SH-SY5Y (cell line): ENCODE measurements around the gene EMX1.

Experiments
- GATA2 ChIP-seq: IDR thresholded peaks from 2 replicates; pipeline ENCODE4 v1.6.1; 2011; ENCODE audit warnings: mild to moderate bottlenecking, low read depth, low read length
- GATA3 ChIP-seq: IDR thresholded peaks from 2 replicates; pipeline ENCODE4 v1.6.1; 2011; ENCODE audit warnings: low read depth, mild to moderate bottlenecking, low read length, moderate library complexity

The EMX1 gene

DNA sequence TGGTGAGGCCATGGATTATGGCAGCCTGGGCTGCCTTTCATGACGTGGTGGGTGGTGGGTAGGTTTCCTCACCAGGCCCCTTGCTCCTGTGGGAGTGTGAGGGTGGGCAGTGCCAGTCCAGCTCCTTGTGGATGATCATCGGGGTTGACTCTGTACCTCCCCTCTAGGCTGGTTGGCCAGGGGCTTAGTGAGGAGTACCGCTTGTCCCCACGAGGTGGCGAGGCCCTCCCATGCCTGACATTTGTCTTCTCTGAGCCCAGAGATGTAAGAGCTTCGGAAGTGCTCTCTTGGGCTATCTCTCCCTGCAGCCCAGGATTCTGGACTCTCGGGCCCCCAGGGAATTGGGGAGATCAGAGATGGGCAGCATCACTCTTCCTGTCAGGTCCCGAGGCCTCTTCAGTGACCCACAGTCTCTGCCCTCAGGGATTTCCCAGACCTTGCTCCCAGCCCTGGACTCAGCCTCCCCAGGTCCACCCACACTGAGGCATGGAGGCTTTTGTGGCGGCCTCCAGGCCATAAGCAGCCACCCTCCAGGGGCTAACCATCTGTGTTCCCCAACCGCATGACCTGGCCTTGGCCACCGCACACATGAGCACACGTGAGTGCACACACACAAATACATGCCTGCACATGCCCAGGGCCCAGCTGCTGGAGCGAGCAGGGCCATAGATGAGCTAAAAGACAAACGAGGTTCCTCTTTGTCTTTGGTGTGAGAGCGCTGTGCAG, 23.6 kb upstream of the EMX1 start:
- TF ChIP-seq GATA2, result no peak
- TF ChIP-seq GATA3, result no peak

DNA sequence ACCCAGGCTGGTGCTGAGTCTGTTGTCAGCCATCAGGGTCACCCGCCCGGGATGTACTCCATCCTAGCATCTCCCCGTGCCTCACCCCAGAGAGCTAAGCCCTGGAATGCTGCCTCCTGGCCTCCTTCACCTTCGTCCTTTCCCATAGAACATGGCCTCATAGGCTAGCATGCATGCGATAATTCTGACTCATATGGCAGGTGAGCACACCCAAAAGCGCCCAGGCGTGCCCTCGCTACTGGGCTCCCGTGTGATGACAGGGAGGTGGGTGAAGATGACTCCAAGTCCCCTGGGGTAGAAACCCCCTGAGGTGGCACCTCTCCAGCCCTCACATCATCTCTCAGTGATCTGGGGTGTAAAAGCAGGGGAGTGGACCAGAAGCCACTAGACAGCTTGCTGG, 22.8 kb upstream of the EMX1 start:
- TF ChIP-seq GATA3 (no peak), GATA2 (no peak)

DNA sequence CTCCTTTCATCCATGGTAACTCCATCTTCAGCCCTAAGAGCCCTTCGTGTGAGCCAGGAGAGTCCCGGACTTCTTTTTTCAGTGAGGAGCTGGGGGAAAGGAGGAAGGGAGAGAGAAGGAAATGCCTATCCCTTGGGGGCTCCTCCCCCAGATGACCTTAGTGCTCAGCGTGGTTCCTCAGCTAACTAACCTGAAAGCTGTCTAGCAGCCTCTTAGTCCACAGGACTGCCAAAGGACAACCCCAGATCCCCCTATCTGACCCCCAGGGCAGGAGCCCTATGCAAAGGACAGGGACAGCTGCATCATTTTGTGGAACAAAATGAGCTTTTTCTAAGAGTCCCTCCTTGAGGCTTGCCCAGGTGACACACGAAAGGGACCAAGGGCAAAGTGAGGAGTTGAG, 22.2 kb upstream of the EMX1 start:
- TF ChIP-seq GATA2, result no peak
- no peak for TF ChIP-seq GATA3

DNA sequence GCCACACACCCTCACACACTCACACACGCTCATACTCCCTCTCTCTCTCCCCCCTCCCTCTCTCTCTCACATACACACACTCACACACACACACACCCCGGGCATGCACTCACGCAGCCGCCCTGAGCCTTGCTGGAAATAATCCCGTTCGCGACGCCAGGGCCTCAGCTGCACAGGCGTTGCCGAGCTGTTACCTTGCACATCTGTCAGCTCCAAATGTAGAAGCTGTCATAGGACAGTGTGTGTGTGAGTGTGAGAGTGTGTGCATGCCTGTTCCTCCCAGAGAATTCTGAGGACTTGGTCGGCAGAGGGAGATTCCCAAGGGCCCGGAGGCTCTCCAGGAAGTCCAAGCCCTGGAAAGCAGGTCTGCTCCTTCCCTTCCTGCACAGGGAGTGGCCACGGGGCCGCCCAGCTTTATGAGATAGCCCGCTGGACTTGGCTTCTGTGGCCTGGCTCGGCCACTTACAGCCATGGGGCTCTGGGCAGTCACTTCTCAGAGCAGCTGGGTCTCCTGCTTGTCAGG, 21.5 kb upstream of the EMX1 start:
- TF ChIP-seq GATA2 (no peak), GATA3 (no peak)

DNA sequence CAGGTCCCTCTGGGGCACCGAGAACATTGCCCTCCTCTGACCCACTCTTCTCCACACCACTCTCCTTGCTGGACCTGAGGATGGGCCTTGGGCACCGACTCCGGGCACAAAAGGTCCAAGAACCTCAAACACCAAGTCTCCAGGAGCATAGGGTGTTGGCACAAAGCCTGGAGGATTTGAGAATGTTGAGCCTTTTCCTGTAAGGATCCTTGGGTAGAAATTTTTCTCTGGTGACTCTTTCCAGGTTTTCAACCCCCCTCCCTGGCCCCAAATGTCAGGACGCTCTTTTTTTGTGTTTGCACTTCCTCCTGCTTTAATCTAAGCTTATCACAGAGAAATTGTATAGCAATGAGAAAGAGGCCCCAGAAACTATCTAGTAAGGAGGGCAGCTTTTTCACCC, 20.9 kb upstream of the EMX1 start:
- no peak for TF ChIP-seq GATA2
- no peak for TF ChIP-seq GATA3

DNA sequence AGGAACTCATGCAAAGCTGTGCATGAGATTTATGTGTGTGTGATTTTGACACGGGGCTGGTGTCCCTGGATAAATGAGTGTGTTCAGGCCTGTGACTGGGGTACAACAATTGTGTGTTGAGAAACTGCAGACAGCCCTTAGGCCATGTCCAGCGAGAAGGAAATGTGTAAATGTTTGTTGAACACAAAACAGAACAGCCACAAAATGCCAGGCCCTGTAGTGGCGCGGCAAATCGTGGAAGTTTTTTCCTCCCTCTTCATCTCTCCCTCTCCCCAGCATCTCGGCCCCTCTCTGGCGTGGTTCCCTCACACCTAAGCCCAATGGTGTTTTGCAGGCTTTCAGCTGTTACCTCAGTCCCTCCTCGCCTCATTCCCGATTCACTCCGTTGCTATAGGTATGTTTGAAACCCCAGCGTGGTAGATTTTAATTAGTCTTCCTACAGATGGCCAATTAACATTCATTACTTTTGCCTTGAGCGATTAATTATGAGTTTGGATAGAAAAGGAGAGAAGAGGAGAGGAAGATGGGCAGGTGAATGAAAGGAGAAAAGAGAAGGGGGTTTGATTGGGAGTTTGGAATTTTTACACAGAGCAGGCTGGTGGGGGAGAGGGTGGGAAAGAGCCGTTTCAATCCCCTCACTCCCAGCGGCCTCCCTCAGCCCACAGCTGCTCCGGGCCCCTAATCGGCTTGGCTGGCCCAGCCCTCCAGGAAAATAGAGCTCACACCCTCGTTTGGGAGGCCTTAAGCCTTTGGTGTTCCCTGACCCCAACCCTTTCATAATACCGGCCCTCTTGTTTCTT, 19.3 kb upstream of the EMX1 start:
- no peak for TF ChIP-seq GATA3
- no peak for TF ChIP-seq GATA2

DNA sequence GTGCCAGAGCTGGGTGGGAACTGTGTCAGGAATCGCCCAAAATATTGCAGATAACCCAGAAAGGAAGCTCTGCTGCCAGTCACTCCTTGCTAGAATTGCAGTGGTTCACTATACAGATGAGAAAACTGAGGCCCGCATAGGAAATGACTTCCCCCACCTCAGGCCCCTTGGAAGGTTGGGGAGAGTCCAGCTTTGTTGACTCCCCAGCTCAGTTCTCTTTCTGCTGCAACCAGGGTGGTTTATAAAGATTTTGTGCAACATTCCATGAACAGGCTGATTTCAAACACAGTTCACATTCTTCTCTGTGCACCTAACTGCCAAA, 18.8 kb upstream of the EMX1 start:
- no peak for TF ChIP-seq GATA3

DNA sequence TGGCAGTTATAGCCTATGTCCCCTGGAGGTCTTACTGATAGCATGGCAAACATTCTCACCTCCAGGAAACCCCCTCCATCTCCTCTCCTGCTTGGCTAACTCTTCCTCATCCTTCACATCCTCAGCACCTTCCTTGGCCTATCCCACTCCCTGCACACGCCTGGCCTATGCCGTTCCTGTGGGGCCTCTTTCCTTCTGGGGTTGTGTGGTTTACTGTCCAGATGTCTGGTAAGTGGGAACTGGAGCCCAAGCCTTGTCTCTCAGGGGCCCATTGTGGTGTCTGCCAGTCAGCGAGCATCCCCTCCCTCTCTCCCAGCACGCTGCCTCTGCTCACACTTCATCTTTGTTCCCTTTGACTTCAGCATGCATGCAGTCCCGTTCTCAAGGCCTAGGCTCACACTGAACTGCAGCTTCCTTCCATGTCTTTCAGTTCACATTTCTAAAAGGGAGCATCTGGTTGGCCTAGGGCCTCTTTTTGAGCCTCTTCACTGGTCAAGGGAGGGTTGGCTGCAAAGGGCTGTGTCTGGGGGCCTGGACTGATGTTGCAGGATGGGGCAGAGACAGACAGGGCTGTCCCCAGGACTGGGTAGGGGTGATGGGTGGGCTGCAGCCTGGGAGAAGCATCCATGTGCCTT, 17.0 kb upstream of the EMX1 start:
- no peak for TF ChIP-seq GATA2
- TF ChIP-seq GATA3, result no peak

DNA sequence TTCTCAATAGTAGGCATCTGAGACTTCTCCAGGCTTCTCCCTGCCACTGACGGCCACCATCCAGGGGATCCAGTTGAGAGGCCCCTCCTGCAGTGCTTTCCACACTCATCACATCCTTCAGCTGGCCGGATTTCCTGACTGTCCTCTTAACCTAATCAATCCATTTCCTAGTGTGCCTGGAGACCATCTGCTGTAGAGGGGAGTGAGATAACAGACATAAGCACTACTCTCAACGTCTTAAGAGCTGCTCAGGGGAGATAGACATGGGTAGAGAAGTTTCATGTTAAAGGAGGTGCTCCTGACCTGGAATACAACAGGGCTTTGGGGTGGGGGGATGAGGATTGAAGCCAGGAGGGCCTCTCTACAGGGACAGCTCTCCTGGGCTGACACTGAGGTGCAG, 15.9 kb upstream of the EMX1 start:
- no peak for TF ChIP-seq GATA2
- TF ChIP-seq GATA3, result no peak

DNA sequence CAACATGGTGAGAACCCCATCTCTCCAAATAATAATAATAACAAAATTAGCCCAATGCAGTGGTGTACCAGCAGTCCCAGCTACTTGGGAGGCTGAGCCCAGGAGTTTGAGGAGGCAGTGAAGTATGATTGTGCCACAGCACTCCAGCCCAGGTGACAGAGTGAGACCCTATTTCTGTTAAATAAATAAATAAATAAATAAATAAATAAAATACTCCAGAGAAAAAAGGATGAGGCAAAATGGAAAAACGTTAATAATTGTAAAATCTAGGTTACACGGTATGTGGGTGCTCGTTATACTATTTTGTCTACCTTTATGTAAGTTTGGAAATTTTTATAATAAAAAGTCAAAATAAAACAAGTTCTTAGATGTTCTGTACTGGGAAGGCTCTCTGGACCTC, 8.6 kb upstream of the EMX1 start:
- TF ChIP-seq GATA2 (no peak), GATA3 (no peak)

DNA sequence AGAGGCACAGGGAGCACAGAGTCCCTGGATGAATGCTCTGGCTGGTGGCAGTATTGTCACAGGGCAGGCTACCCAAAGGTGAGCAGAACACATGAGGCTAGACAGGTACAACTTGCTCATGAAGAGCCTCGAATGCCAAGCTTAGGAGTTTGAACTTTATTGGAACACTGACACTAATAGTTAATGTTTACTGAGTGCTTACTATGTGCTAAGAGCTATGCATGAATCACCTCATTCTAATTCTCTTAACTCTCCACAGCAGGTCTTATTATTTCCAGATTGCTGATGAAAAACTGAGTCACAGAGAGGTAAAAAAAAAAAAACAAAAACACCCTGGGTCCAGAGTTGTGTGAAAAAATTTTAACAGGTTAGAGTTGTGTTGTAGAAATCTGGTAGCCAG, 6.1 kb upstream of the EMX1 start:
- TF ChIP-seq GATA3 (no peak), GATA2 (no peak)

DNA sequence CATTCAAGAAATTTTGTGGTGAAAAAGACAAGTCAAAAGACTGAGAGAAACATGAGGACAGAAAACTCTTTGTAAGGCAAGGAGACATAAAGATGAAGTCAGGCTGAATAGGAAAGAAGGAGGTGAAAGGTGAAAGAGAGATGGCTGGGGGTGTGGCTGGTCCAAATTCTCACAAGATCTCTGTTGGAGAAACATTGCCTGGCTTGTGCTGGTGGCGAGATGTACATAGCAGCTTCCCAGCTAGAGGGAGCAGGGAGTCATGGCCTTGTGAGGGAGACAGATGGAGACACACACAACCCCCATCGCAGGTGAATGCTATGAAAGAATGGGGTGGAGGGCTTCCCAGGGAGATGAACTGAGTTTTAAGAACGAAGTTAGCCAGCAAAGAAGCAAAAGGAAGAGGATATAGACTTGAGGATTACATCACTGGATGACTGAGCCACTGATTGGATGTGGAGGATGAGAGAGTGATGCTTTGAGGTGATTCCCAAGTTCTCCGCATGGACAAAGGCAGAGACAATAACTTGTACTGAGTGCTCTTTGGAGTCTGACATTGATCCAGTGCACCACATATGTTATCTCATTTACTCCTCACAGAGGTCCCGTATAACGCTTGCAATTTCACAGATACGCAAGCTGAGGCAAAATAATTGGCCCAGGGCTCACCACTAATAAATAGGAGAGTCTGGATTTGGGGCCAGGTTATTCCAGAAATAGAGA, 3.7 kb upstream of the EMX1 start:
- no peak for TF ChIP-seq GATA2
- no peak for TF ChIP-seq GATA3

DNA sequence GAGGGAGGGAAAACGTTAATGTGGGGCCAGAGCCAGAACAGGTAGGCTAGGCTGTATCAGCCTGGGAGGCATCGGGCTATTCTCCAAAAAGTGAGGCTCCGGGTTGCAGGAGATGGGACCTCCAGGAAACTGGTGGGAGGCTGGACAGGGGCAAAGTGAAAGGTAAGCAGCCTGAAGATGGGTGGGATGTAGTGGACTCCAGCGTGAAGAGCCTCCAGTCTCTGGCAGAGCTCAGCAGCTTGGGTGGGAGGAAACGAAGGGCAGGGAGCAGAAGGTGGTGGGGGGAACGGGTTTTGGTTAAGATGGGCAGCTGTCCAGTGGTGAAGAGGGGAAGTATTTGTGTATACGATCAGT, 3.1 kb upstream of the EMX1 start:
- TF ChIP-seq GATA3, result no peak
- no peak for TF ChIP-seq GATA2

DNA sequence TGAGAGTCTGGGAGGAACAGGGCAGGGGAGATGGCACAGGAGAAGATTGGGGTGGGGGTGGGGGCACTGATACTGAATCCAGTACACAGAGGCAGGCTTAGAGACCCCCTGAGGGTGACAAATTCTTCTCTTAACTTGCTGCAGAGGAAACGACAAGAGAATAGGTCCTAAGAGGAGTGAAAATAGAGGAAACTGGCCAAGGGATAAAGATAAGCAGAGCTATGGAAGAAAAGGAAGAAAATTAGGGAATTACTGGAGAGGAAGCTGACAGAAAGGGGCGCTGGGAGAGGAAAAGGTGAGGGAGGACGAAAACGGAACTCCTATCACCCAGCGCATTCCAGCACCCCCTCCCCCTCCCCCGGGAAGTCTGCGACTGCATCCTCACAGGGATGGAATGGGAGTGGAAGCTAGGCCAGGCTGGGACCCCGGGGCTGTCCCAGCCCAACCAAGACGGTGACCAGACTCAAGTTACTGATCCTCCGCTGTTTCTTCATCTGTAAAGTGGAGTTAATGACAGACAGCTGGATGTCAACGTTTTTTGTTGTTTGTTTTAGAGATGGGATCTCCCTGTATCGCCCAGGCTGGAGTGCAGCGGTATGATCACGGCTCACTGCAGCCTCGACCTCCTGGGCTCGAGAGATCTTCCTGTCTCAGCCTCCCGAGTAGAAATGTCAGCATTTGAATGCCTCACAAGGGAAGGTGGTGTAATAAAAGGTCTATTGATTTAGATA, 2.6 kb upstream of the EMX1 start:
- no peak for TF ChIP-seq GATA3
- no peak for TF ChIP-seq GATA2
